Hepatocyte (in vitro differentiated cells): ENCODE results near the gene KCNJ1. TPM values are rescaled to one million over a fixed set of nuclear protein-coding genes. Genes with fewer than 3 reads are reported as not detected.

Experiments used
- DNase-seq: peaks from one replicate; pipeline ENCODE4 v3.0.0-alpha.2; 2016; ENCODE audit warnings: low spot score
- H2AFZ ChIP-seq: fragments of 200-600 bp; sonication (generic); 2 replicates; pipeline ENCODE4 v1.6.0; 2016; ENCODE audit warnings: antibody characterized with exemption, mild to moderate bottlenecking
- H3K27ac ChIP-seq: fragments of 200-600 bp; sonication (generic); 2 replicates; pipeline ENCODE4 v1.5.1; 2016; ENCODE audit warnings: mild to moderate bottlenecking
- H3K27me3 ChIP-seq: fragments of 200-600 bp; sonication (generic); 2 replicates; pipeline ENCODE4 v1.6.1; 2016
- H3K36me3 ChIP-seq: fragments of 200-600 bp; sonication (generic); replicated peaks from 2 replicates; pipeline ENCODE4 v1.5.1; 2016; ENCODE audit warnings: low read depth; ENCODE audit not compliant: insufficient read depth
- H3K4me1 ChIP-seq: fragments of 200-600 bp; sonication (generic); 2 replicates; pipeline ENCODE4 v1.5.1; 2016; ENCODE audit warnings: mild to moderate bottlenecking, moderate library complexity; ENCODE audit not compliant: insufficient read depth
- H3K4me2 ChIP-seq: fragments of 200-600 bp; sonication (generic); 2 replicates; pipeline ENCODE4 v1.6.0; 2016
- H3K4me3 ChIP-seq: fragments of 200-600 bp; sonication (generic); 2 replicates; pipeline ENCODE4 v1.5.1; 2016; ENCODE audit warnings: mild to moderate bottlenecking
- H3K79me2 ChIP-seq: fragments of 200-600 bp; sonication (generic); 2 replicates; pipeline ENCODE4 v1.6.0; 2017; ENCODE audit warnings: mild to moderate bottlenecking
- H3K9me2 ChIP-seq: fragments of 200-600 bp; sonication (generic); replicated peaks from 2 replicates; pipeline ENCODE4 v1.6.0; 2017; ENCODE audit warnings: mild to moderate bottlenecking; ENCODE audit not compliant: insufficient read depth
- H3K9me3 ChIP-seq: fragments of 200-600 bp; sonication (generic); 2 replicates; pipeline ENCODE4 v1.5.1; 2016; ENCODE audit warnings: low read depth, mild to moderate bottlenecking
- H4K20me1 ChIP-seq: fragments of 200-600 bp; sonication (generic); 2 replicates; pipeline ENCODE4 v1.6.0; 2016; ENCODE audit warnings: mild to moderate bottlenecking; ENCODE audit not compliant: insufficient read depth, poor library complexity, severe bottlenecking
- CTCF ChIP-seq: fragments of 200-600 bp; sonication (generic); IDR thresholded peaks from 2 replicates; pipeline ENCODE4 v1.5.1; 2016; ENCODE audit warnings: antibody characterized with exemption, mild to moderate bottlenecking; ENCODE audit not compliant: poor library complexity
- EZH2 ChIP-seq: fragments of 200-600 bp; sonication (generic); IDR thresholded peaks from 2 replicates; pipeline ENCODE4 v1.6.1; 2016; ENCODE audit warnings: antibody characterized with exemption, mild to moderate bottlenecking, borderline replicate concordance
- EZH2phosphoT487 ChIP-seq: fragments of 200-600 bp; sonication (generic); IDR thresholded peaks from one replicate; pipeline ENCODE4 v1.6.1; 2018; ENCODE audit warnings: antibody characterized with exemption, mild to moderate bottlenecking, low read depth, moderate library complexity; ENCODE audit not compliant: unreplicated experiment, severe bottlenecking
- WGBS: methylation state at CpG from one replicate; pipeline ENCODE4 v1.1.6; 2016; ENCODE audit warnings: low lambda C conversion rate; ENCODE audit errors: missing lambda C conversion rate; 5-methylcytosine and 5-hydroxymethylcytosine counted together
- polyA plus RNA-seq: library from polyadenylated mRNA; unstranded; fragments of >200 nt; fragmentation: Nextera tagmentation; extraction: Ambion mirVana; gene quantifications from 2 replicates; pipeline ENCODE4 v1.2.1, GENCODE V29; 2016
- total RNA-seq: library from RNA; depleted of rRNA; stranded (reverse); fragments of >200 nt; gene quantifications from 2 replicates; pipeline ENCODE4 v1.2.3, GENCODE V29; 2014

The KCNJ1 gene
- total and polyA plus RNA-seq, 2 experiments from 2014 or later = not detected

- H3K9me2 ChIP-seq = no peaks in the 10 kb centered on the region
- H3K4me1 ChIP-seq = peaks cover 15% of the 10 kb centered on the region
- H3K27me3 ChIP-seq = peaks cover 47% of the 10 kb centered on the region
- H2AFZ ChIP-seq = no peak overlapping the region
- no peaks in the 10 kb centered on the region for H3K36me3 ChIP-seq
- H3K9me3 ChIP-seq = no peaks in the 10 kb centered on the region
- H4K20me1 ChIP-seq = no peaks in the 10 kb centered on the region
- 53% methylated on average over 8 of the region's 8 CpGs for WGBS
- no peak overlapping the region for H3K4me3 ChIP-seq
- peak overlapping the region; percentile 99 for H3K4me2 ChIP-seq
- no peak for TF ChIP-seq CTCF
- no peak for TF ChIP-seq EZH2phosphoT487
- TF ChIP-seq EZH2 = no peak
- no peak for DNase-seq
- no peaks in the 10 kb centered on the region for H3K79me2 ChIP-seq
- H3K27ac ChIP-seq = no peak overlapping the region
Observed at GRCh38 chr11:128889657-128890213, 22.6 kb upstream of the KCNJ1 start.

- no peaks in the 10 kb centered on the region for H4K20me1 ChIP-seq
- peaks cover 47% of the 10 kb centered on the region for H3K27me3 ChIP-seq
- H3K4me2 ChIP-seq = no peak overlapping the region
- no peaks in the 10 kb centered on the region for H3K9me3 ChIP-seq
- H2AFZ ChIP-seq = no peak overlapping the region
- H3K36me3 ChIP-seq = no peaks in the 10 kb centered on the region
- no peaks in the 10 kb centered on the region for H3K79me2 ChIP-seq
- H3K4me1 ChIP-seq = peaks cover 11% of the 10 kb centered on the region
- TF ChIP-seq CTCF = peak; percentile 12
- TF ChIP-seq EZH2 = no peak
- TF ChIP-seq EZH2phosphoT487 = no peak
- H3K4me3 ChIP-seq = no peak overlapping the region
- WGBS = 43% methylated on average over 15 of the region's 15 CpGs
- DNase-seq = no peak
- no peak overlapping the region for H3K27ac ChIP-seq
- H3K9me2 ChIP-seq = no peaks in the 10 kb centered on the region
Observed at GRCh38 chr11:128888034-128888985, 21.2 kb upstream of the KCNJ1 start.

GRCh38 chr11:128886406-128887124, 19.5 kb upstream of the KCNJ1 start:
- H3K4me3 ChIP-seq = no peak overlapping the region
- no peaks in the 10 kb centered on the region for H3K9me2 ChIP-seq
- no peaks in the 10 kb centered on the region for H3K36me3 ChIP-seq
- H3K4me1 ChIP-seq = peaks cover 11% of the 10 kb centered on the region
- no peak overlapping the region for H3K27ac ChIP-seq
- 25% methylated on average over 5 of the region's 5 CpGs for WGBS
- no peaks in the 10 kb centered on the region for H3K9me3 ChIP-seq
- H3K79me2 ChIP-seq = no peaks in the 10 kb centered on the region
- TF ChIP-seq EZH2phosphoT487 (no peak), CTCF (peak; percentile 30)
- DNase-seq = peak; percentile 38
- H3K4me2 ChIP-seq = no peak overlapping the region
- H2AFZ ChIP-seq = no peak overlapping the region
- peaks cover 52% of the 10 kb centered on the region for H3K27me3 ChIP-seq
- H4K20me1 ChIP-seq = no peaks in the 10 kb centered on the region
